SH-SY5Y (cell line): ENCODE measurements around the gene HECTD1.

ENCODE experiments used
- GATA2 ChIP-seq: IDR thresholded peaks from 2 replicates; pipeline ENCODE4 v1.6.1; 2011; ENCODE audit warnings: mild to moderate bottlenecking, low read depth, low read length
- GATA3 ChIP-seq: IDR thresholded peaks from 2 replicates; pipeline ENCODE4 v1.6.1; 2011; ENCODE audit warnings: low read depth, mild to moderate bottlenecking, low read length, moderate library complexity

GRCh38 chr14:31181271-31181670, 26.3 kb downstream of the HECTD1 start:
- no peak for TF ChIP-seq GATA2
- TF ChIP-seq GATA3: no peak
